ENCODE measurements around the gene NBR1.

The NBR1 gene

DNA sequence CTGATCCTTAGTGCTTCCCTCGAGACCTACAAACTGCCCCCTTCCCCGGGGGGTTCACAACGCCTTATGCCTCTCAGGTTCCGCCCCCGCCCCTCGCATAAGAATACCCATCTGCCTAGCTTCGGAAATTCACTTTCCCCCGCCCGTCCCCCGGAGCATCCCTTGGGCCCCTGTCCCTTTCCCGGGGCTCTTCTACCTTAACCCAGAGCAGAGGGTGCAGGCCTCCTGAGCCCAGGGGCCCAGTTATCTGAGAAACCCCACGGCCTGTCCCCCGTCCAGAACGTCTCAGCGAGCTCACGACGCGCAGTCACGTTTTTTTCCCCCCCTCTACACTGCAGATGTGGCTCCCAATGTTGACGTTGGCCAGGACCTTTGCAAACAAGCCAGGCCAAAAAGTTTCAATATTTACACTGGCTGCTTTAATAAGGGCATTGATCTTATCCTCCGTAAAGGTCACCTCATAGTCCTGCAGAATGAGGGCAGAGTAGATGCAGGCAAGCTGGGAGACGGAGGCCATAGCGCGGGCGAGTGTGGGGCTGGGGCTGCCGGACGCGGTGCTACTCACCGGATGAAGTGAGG is 1.4 kb upstream of the NBR1 start:
- Histone ChIP-seq H3K9me3 (ENCODE audit: control insufficient read depth, low read length) (no peaks in the 10 kb centered on the region), H3K4me2 (ENCODE audit: low read length) (peak overlapping the region; percentile 93), H3K27ac (peak overlapping the region; percentile 87), H3K79me2 (peaks cover 22% of the 10 kb centered on the region), H3K4me3 (ENCODE audit: low read depth, low read length) (peak overlapping the region; percentile 94), H3K9ac (no peak overlapping the region), H3K4me1 (peaks cover 11% of the 10 kb centered on the region), H3K27me3 (ENCODE audit: control insufficient read depth, insufficient read depth, low read length) (no peaks in the 10 kb centered on the region), H3K36me3 (ENCODE audit: control insufficient read depth, insufficient read depth, low read length) (no peaks in the 10 kb centered on the region), H2AFZ (peak overlapping the region; percentile 65)
- TF ChIP-seq, protein P1, sequence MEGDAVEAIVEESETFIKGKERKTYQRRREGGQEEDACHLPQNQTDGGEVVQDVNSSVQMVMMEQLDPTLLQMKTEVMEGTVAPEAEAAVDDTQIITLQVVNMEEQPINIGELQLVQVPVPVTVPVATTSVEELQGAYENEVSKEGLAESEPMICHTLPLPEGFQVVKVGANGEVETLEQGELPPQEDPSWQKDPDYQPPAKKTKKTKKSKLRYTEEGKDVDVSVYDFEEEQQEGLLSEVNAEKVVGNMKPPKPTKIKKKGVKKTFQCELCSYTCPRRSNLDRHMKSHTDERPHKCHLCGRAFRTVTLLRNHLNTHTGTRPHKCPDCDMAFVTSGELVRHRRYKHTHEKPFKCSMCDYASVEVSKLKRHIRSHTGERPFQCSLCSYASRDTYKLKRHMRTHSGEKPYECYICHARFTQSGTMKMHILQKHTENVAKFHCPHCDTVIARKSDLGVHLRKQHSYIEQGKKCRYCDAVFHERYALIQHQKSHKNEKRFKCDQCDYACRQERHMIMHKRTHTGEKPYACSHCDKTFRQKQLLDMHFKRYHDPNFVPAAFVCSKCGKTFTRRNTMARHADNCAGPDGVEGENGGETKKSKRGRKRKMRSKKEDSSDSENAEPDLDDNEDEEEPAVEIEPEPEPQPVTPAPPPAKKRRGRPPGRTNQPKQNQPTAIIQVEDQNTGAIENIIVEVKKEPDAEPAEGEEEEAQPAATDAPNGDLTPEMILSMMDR (IDR thresholded peaks at IDR 0.05), result no peak

DNA sequence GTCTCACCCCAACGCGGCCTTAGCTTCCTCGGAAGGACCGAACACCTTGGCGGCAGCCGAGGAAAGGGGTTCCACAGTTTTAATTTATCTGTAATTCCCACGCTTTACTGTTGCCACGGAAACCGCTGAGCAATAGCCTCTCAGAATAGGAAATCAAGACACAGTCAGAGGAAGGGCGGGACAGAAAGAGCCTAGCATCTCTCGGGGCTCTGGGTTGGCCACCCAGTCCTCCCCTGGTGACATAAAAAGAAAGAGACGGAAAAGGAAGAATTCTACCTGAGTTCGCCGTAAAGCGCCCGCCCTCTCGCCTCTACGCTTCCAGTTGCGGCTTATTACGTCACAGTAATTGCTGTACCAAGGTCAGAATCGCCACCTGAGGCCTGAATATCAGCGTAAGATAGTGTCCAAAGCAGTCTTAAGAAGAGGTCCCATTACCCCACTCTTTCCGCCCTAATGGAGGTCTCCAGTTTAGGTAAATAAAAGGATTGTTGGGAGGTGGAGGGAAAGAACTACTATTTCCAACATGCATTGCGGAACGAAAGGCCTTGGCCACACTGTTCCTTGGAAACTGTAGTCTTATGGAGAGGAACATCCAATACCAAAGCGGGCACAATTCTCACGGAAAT is 761 bp upstream of the NBR1 start:
- Histone ChIP-seq H2AFZ (peak overlapping the region; percentile 65), H3K36me3 (ENCODE audit: control insufficient read depth, insufficient read depth, low read length) (no peaks in the 10 kb centered on the region), H3K9ac (peak overlapping the region; percentile 30), H3K79me2 (peaks cover 23% of the 10 kb centered on the region), H3K9me3 (ENCODE audit: control insufficient read depth, low read length) (no peaks in the 10 kb centered on the region), H3K27ac (peak overlapping the region; percentile 87), H3K4me2 (ENCODE audit: low read length) (peak overlapping the region; percentile 93), H3K4me3 (ENCODE audit: low read depth, low read length) (peak overlapping the region; percentile 94), H3K4me1 (peaks cover 11% of the 10 kb centered on the region), H3K27me3 (ENCODE audit: control insufficient read depth, insufficient read depth, low read length) (no peaks in the 10 kb centered on the region)
- TF ChIP-seq, protein P1 (IDR thresholded peaks at IDR 0.05), result no peak

DNA sequence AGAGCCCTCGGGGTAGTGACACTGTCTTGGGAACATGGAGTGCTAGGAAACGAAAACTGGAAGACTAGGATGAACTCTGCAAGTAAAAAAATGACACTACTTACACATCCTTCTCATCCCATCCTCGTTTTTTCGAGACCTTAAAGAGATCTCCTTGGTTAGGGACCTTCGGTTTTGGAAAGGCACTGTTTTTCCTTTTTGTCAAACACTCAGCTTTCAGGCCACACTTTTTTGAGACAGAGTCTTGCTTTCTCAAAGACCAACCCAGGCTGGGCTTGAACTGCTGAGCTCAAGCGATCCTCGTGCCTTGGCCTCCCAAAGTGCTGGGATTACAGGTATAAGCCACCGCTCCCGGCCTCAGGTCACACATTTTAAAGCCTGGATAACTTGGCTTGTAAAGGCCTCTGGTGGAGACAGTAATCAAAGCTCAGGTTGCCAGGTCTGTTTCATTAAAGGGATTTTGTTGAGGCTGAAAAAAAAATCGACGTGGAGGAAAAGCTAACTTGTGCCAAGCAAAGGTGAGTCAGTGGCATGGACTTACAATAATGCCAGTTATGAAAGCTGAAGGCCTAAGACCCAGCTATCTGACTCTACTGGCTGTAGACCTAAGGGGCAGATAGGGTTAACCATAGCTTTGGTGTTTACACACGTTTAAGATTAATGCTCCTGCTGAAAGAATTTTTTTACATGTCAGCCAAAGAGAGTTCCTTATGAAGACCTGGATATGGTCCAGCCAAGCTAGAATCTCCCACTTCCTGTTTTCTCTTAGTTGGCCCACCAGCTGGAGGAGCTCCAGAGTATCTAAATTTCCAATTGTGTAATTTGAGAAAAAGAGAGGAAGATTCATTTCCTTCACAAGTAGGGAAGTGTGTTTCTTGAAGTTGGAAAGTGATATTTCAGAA is 823 bp downstream of the NBR1 start:
- H3K27me3 ChIP-seq (ENCODE audit: control insufficient read depth, insufficient read depth, low read length), result no peaks in the 10 kb centered on the region
- peak overlapping the region; percentile 87 for H3K27ac ChIP-seq
- peaks cover 27% of the 10 kb centered on the region for H3K79me2 ChIP-seq
- H3K9ac ChIP-seq, result peak overlapping the region; percentile 16
- H3K4me1 ChIP-seq, result peaks cover 19% of the 10 kb centered on the region
- peak overlapping the region; percentile 65 for H2AFZ ChIP-seq
- H3K36me3 ChIP-seq (ENCODE audit: control insufficient read depth, insufficient read depth, low read length), result no peaks in the 10 kb centered on the region
- peak overlapping the region; percentile 94 for H3K4me3 ChIP-seq (ENCODE audit: low read depth, low read length)
- H3K4me2 ChIP-seq (ENCODE audit: low read length), result peak overlapping the region; percentile 93
- TF ChIP-seq, protein P1 (IDR thresholded peaks at IDR 0.05), result peak; percentile 29
- no peaks in the 10 kb centered on the region for H3K9me3 ChIP-seq (ENCODE audit: control insufficient read depth, low read length)

DNA sequence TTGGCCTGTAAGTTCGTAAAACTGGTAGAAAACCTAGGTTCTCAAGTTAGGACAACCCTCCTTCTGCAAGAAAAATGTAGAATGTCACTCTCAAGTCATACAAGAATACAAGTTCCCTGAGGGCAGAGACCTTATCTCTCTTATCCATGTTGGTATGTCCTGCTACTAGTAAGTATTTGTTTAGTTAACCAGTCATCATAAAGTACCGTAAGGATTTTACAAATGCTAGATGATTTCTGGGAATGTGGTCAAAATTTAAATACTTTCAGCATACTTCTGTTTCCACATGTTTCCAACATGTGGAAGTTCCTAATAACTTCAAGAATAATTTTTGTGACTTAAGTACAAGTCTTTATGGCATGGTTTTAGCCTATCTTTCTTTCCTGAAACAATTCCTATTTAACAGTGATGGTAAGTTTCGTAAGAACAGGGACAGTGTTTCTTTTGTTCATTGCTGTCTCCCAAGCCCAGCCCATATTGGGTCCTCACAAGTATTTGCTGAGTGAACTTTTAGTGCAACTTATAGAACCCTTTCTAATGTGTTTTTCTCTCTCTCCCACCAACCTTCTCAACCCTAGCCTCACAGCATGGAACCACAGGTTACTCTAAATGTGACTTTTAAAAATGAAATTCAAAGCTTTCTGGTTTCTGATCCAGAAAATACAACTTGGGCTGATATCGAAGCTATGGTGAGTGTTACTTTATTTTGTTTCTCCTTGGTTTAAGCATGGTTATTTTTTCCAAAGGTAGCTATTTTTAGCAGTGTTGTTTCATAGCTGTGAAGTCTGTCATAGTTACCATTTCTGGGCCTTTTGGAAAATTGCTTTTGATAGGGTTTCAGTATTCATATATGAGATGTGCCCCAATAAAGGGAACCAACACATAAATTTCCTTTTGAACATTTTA is 4.5 kb downstream of the NBR1 start:
- H3K4me3 ChIP-seq (ENCODE audit: low read depth, low read length), result no peak overlapping the region
- H3K79me2 ChIP-seq, result peaks cover 56% of the 10 kb centered on the region
- H3K27ac ChIP-seq, result no peak overlapping the region
- H3K4me1 ChIP-seq, result peaks cover 19% of the 10 kb centered on the region
- H3K9ac ChIP-seq, result no peak overlapping the region
- H2AFZ ChIP-seq, result no peak overlapping the region
- TF ChIP-seq, protein P1 (IDR thresholded peaks at IDR 0.05), result no peak
- no peak overlapping the region for H3K4me2 ChIP-seq (ENCODE audit: low read length)
- H3K27me3 ChIP-seq (ENCODE audit: control insufficient read depth, insufficient read depth, low read length), result no peaks in the 10 kb centered on the region
- H3K36me3 ChIP-seq (ENCODE audit: control insufficient read depth, insufficient read depth, low read length), result no peaks in the 10 kb centered on the region
- no peaks in the 10 kb centered on the region for H3K9me3 ChIP-seq (ENCODE audit: control insufficient read depth, low read length)
